Upper lobe of left lung (tissue), 4 donors: ENCODE measurements around the gene SPINT2.

Experiments
- EP300 ChIP-seq, 4 donors: sonication (generic); formaldehyde crosslinking; IDR thresholded peaks; one replicate each; pipeline ENCODE4 v1.5.1; 2017; ENCODE audit warnings: antibody characterized with exemption in 4 of 4, control low read depth in 2 of 4
- POLR2A ChIP-seq, 4 donors: fragments of 450-650 bp; IDR thresholded peaks; one replicate each; pipeline ENCODE4 v1.5.1; 2016 to 2017; ENCODE audit warnings: antibody characterized with exemption in 4 of 4, mild to moderate bottlenecking in 2 of 4
- POLR2AphosphoS5 ChIP-seq, 2 donors: sonication (generic); formaldehyde crosslinking; IDR thresholded peaks; one replicate each; pipeline ENCODE4 v1.5.1; 2017; ENCODE audit warnings: antibody characterized with exemption in 2 of 2
- TF ChIP-seq, protein P1 (sequence below), 6 experiments: fragments of 450-650 bp in 4 of 6; fragments of 200-600 bp in 2 of 6; sonication (generic) in 2 of 6; IDR thresholded peaks; one replicate each; pipeline ENCODE4 v1.5.1; 2016 to 2019; ENCODE audit warnings: antibody characterized with exemption in 6 of 6

DNA sequence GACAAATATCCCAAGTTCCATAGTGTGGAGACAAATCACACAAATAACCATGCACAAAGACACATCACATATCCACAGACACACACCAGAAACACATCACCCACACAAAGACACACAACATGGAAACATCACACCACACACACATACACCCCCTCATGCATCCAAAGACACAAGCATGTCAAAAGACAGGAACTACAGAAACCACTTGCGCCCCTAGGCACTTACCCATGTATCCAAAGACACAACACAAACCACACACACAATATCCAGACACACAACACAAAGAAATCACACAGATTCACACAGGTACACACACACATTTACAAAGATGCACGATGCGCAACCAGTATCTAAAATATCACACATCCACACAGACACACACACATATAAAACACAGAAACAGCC, 41.3 kb upstream of the SPINT2 start:
- TF ChIP-seq, protein P1, sequence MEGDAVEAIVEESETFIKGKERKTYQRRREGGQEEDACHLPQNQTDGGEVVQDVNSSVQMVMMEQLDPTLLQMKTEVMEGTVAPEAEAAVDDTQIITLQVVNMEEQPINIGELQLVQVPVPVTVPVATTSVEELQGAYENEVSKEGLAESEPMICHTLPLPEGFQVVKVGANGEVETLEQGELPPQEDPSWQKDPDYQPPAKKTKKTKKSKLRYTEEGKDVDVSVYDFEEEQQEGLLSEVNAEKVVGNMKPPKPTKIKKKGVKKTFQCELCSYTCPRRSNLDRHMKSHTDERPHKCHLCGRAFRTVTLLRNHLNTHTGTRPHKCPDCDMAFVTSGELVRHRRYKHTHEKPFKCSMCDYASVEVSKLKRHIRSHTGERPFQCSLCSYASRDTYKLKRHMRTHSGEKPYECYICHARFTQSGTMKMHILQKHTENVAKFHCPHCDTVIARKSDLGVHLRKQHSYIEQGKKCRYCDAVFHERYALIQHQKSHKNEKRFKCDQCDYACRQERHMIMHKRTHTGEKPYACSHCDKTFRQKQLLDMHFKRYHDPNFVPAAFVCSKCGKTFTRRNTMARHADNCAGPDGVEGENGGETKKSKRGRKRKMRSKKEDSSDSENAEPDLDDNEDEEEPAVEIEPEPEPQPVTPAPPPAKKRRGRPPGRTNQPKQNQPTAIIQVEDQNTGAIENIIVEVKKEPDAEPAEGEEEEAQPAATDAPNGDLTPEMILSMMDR (IDR thresholded peaks at IDR 0.05) = no peak
- TF ChIP-seq POLR2AphosphoS5 (IDR thresholded peaks at IDR 0.05) (no peak), POLR2A (IDR thresholded peaks at IDR 0.05) (no peak), EP300 (IDR thresholded peaks at IDR 0.05) (no peak)
